ENCODE measurements around the gene UFM1. TPM values are rescaled to one million over a fixed set of nuclear protein-coding genes. Genes with fewer than 3 reads are reported as not detected.

Gene UFM1
- total and polyA plus RNA-seq, 9 of the 15 experiments (the other 6 are each of a cell fraction or from before 2014, with no cell fraction given): 26.3 to 58.5 (median 36.1) TPM

GRCh38 chr13:38386421-38386820 is 36.8 kb downstream of the UFM1 start (continued):
- TF ChIP-seq NR0B1 (IDR thresholded peaks at IDR 0.05; ENCODE audit: partially characterized antibody) (no peak), MBD2 (IDR thresholded peaks at IDR 0.05; ENCODE audit: borderline replicate concordance, low read depth) (no peak)

- no peaks in the 10 kb centered on the region for H3K27me3 ChIP-seq (ENCODE audit: control insufficient read depth in 2 of 2, insufficient read depth in 2 of 2, low read length in 2 of 2)
- H3K4me3 ChIP-seq: no peak overlapping the region
- H3K27ac ChIP-seq (ENCODE audit: extremely low read depth, low read depth, low read length): no peak overlapping the region
- 0% methylated on average over 2 of the region's 2 CpGs for WGBS (ENCODE audit: insufficient coverage, low coverage, missing lambda C conversion rate)
- H4K20me1 ChIP-seq (replicated peaks; ENCODE audit: control insufficient read depth, insufficient read depth, low read length): no peaks in the 10 kb centered on the region
- intact Hi-C loops (cut with micrococcal nuclease): no loop called here
- BruUV-seq (replicated peaks): no TSS peak
- ChIA-PET CTCF (ENCODE audit: low intra/inter-chr PET ratio) (no interaction called here), POLR2A (interaction anchor here (0.8 kb wide), 1 partner anchor 18 kb away, joined by 3 read pairs; no protein-coding TSS in a partner anchor)
- no peak for TF ChIP-seq PCBP2 (IDR thresholded peaks at IDR 0.05; ENCODE audit: low read depth, low read length, poor library complexity, severe bottlenecking)
- TF ChIP-seq RBBP5 (IDR thresholded peaks at IDR 0.05; ENCODE audit: borderline replicate concordance, insufficient read depth, low read length, poor library complexity, severe bottlenecking): no peak
- no peak for TF ChIP-seq CHCHD3 (CRISPR knock-in tag; IDR thresholded peaks at IDR 0.05)
- H3K4me2 ChIP-seq (ENCODE audit: insufficient read depth, low read length): no peak overlapping the region
- no peak for FAIRE-seq
- no peaks in the 10 kb centered on the region for H3K9me3 ChIP-seq (replicated peaks; ENCODE audit: control insufficient read depth, insufficient read depth, low read depth, low read length)
- in situ Hi-C loops (cut with MboI): no loop called here
- H3K9me1 ChIP-seq (ENCODE audit: control insufficient read depth, insufficient read depth, low read length): no peaks in the 10 kb centered on the region
- H3K36me3 ChIP-seq (ENCODE audit: control insufficient read depth, insufficient read depth, low read length): no peaks in the 10 kb centered on the region
- no peak overlapping the region for H2AFZ ChIP-seq (ENCODE audit: low read depth, low read length)
- no peak for ATAC-seq
- no peak for DNase-seq (ENCODE audit: extremely low read depth in 1 of 4, low spot score in 3 of 4)
- no peak overlapping the region for H3K9ac ChIP-seq (ENCODE audit: insufficient read depth in 1 of 2, low read depth in 2 of 2, low read length in 2 of 2)
- no peaks in the 10 kb centered on the region for H3K4me1 ChIP-seq (replicated peaks in 1 of 2; ENCODE audit: control insufficient read depth in 2 of 2, insufficient read depth in 2 of 2, low read length in 2 of 2)
- H3K79me2 ChIP-seq (ENCODE audit: control insufficient read depth, insufficient read depth, low read length): no peaks in the 10 kb centered on the region
These were observed 41.7 kb downstream of the UFM1 start for GRCh38 chr13:38391341-38391740.
